Body of pancreas (tissue), 4 donors: Measurements from ENCODE around the gene ZBTB16. TPM values are rescaled to one million over a fixed set of nuclear protein-coding genes. Genes with fewer than 3 reads are reported as not detected.

ENCODE experiments used
- ATAC-seq: fragments of 150-250 bp; one replicate; pipeline ENCODE4 v1.9.1; 2016
- DNase-seq, 4 donors: peaks; one replicate each; pipeline ENCODE4 v3.0.0-alpha.2; 2019
- H3K27ac ChIP-seq, 4 donors: fragments of 200-600 bp; sonication (generic); 1 replicate in 3 of 4; 2 replicates in 1 of 4; pipeline versions ENCODE4 v1.5.1 to v1.6.1; 2016 to 2019; ENCODE audit warnings: mild to moderate bottlenecking in 1 of 4, mixed read lengths in 1 of 4, moderate library complexity in 1 of 4
- H3K27me3 ChIP-seq, 2 donors: fragments of 200-600 bp; sonication (generic); one replicate each; pipeline ENCODE4 v1.6.0; 2016; ENCODE audit warnings: mild to moderate bottlenecking in 1 of 2
- H3K36me3 ChIP-seq, 2 donors: fragments of 200-600 bp; sonication (generic); replicated peaks in 1 of 2; 2 replicates each; pipeline ENCODE4 v1.5.1; 2016; ENCODE audit warnings: low read depth in 2 of 2; ENCODE audit not compliant: insufficient read depth in 1 of 2
- H3K4me1 ChIP-seq: fragments of 200-600 bp; sonication (generic); one replicate; pipeline ENCODE4 v1.6.0; 2016
- H3K4me3 ChIP-seq, 2 donors: fragments of 200-600 bp; sonication (generic); 1 replicate in 1 of 2; 2 replicates in 1 of 2; pipeline ENCODE4 v1.5.1; 2016 to 2019
- H3K9me3 ChIP-seq, 3 donors: fragments of 200-600 bp; sonication (generic); 1 replicate in 2 of 3; 2 replicates in 1 of 3; pipeline ENCODE4 v1.5.1; 2016
- POLR2A ChIP-seq, 3 donors: fragments of 450-650 bp; IDR thresholded peaks; one replicate each; pipeline ENCODE4 v1.6.1; 2016; ENCODE audit warnings: antibody characterized with exemption in 3 of 3, mild to moderate bottlenecking in 2 of 3
- WGBS, 2 donors: methylation state at CpG; one replicate each; pipeline ENCODE4 v1.1.5; 2017; 5-methylcytosine and 5-hydroxymethylcytosine counted together
- intact Hi-C: fragments of 100-400 bp; cut with DNase I; formaldehyde crosslinking; loops from one replicate; pipeline ENCODE4 v1.15.1; 2023
- total RNA-seq, 2 donors: library from RNA; depleted of rRNA; stranded (reverse); fragments of >200 nt; gene quantifications; one replicate each; pipeline ENCODE4 v1.1.0, GENCODE V29; 2016
- TF ChIP-seq, protein P1 (sequence below), 7 experiments: fragments of 450-650 bp in 4 of 7; fragments of 200-600 bp in 3 of 7; sonication (generic) in 3 of 7; IDR thresholded peaks; one replicate each; pipeline ENCODE4 v1.5.1; 2016 to 2019; ENCODE audit warnings: antibody characterized with exemption in 7 of 7

The ZBTB16 gene
- total RNA-seq, 2 donors from 2014 or later: 96.5 to 150 TPM

DNA sequence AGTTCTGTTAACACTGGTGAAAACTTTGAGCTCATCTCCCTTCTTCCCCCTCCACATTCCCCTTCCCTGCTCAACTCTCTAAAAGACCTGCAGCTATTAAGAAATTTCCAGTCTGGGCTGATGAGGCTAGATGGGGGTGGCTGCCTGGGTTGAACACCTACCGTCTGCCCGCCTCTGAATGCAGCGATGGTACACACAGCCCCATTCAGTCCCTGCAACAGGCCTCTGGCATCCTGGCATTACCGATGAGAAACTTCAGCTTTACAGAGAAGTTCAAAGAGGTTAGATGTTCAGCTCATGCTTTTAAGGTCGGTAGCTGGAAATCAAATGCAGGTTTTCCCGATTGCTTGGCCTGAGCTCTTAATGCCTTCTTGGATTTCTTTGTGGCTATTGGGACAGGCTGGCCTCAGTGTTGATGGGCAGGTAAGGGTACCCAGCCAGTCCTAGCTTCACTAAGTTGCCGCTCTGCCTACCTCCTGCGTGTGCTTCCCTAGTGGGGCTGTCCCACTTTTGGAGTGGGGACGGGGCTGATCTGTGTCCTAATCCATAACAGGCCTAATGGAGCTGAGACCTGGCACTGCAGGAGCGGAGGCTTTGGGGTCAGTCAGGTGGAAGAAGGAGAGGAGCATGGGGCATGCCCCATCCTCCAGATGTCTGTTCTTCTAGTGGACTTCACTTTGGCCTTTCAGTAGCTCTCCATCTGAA, 49.1 kb downstream of the ZBTB16 start:
- Histone ChIP-seq H3K27ac (peak overlapping the region in 2 of 4 donors; percentile 4 to 80), H3K4me1 (peaks cover 95% of the 10 kb centered on the region), H3K36me3 (peaks cover 0 to 2% of the 10 kb centered on the region in 2 donors), H3K4me3 (no peak overlapping the region), H3K27me3 (no peaks in the 10 kb centered on the region), H3K9me3 (no peaks in the 10 kb centered on the region)
- WGBS, 2 donors: 92 to 95% methylated on average over 10 of the region's 10 CpGs
- TF ChIP-seq, protein P1, sequence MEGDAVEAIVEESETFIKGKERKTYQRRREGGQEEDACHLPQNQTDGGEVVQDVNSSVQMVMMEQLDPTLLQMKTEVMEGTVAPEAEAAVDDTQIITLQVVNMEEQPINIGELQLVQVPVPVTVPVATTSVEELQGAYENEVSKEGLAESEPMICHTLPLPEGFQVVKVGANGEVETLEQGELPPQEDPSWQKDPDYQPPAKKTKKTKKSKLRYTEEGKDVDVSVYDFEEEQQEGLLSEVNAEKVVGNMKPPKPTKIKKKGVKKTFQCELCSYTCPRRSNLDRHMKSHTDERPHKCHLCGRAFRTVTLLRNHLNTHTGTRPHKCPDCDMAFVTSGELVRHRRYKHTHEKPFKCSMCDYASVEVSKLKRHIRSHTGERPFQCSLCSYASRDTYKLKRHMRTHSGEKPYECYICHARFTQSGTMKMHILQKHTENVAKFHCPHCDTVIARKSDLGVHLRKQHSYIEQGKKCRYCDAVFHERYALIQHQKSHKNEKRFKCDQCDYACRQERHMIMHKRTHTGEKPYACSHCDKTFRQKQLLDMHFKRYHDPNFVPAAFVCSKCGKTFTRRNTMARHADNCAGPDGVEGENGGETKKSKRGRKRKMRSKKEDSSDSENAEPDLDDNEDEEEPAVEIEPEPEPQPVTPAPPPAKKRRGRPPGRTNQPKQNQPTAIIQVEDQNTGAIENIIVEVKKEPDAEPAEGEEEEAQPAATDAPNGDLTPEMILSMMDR (IDR thresholded peaks at IDR 0.05): no peak
- no peak for TF ChIP-seq POLR2A (IDR thresholded peaks at IDR 0.05)
- intact Hi-C loops: no loop called here
- DNase-seq: no peak
- ATAC-seq: no peak

DNA sequence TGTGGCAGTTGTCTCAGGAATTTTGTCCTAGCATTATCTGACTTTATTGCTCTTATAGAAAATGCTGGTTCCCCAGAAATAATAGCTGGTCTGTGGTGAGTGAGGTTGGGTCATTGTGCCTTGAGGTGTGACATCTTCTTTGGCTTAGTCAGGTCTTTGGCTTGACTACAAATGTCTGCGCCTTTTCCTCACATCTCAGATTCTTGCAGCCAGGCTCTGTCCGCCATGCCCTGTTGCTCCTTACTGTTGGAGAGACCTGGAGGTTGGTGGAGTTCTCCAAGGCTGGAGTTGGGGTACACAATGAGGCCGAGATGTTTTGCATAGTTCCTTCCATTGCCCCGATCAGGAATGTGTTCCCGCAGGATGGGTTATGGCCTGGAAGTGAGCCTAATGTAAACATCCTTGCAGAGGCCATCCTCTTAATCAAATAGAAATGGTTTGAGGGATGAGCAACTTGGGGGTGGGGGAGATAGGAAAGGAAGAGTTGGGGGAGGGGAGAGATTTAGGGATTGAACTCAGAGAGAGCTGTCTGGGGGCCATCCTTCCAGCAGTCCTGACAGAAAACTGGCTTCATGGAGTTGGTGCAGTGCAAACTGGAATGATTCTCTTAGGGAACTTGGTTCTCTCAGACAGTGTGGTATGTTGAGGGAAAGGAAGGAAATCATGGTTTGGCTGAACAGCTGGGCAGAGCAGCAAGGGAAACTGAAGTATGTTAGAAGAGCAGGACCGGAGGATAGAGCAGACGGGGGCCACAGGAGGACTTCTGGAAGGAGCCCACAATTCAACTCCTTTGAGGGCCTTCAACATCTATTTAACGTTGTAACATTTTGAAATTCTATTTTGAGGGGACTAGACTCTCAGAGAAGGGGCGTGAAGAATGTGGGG, 49.9 kb downstream of the ZBTB16 start:
- intact Hi-C loops: no loop called here
- peaks cover 95% of the 10 kb centered on the region for H3K4me1 ChIP-seq
- TF ChIP-seq POLR2A (IDR thresholded peaks at IDR 0.05): no peak
- TF ChIP-seq, protein P1 (IDR thresholded peaks at IDR 0.05): no peak
- 78 to 93% methylated on average over 9 of the region's 9 CpGs for WGBS, 2 donors
- peak overlapping the region; percentile 47 to 81 (median 72) for H3K27ac ChIP-seq
- no peak for ATAC-seq
- H3K4me3 ChIP-seq: no peak overlapping the region
- peaks cover 0 to 2% of the 10 kb centered on the region in 2 donors for H3K36me3 ChIP-seq
- peak in 1 of 4 donors; percentile 4 for DNase-seq
- no peaks in the 10 kb centered on the region for H3K9me3 ChIP-seq
- H3K27me3 ChIP-seq: no peaks in the 10 kb centered on the region

DNA sequence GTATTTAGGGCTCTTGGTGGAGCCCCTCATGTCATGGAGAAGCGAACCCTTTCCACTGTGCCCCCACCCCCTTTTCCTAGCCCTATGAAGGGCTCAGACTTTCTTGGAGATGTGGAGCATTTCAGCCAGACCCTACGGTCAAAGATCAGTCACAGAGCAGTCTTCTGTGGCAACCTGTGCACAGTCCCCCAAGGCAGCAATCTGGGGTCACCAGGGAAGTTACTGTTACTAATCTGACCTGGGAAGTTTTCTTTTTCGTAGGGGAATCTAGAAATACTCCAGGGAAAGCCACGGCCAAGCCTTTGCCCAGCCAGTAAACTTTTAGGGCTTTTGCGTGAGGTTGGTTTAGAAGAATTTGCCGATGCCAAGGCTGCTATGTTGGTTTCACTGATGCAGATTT, 50.6 kb downstream of the ZBTB16 start:
- intact Hi-C loops: no loop called here
- Histone ChIP-seq H3K27me3 (no peaks in the 10 kb centered on the region), H3K4me1 (peaks cover 95% of the 10 kb centered on the region), H3K9me3 (no peaks in the 10 kb centered on the region), H3K36me3 (peaks cover 0 to 2% of the 10 kb centered on the region in 2 donors), H3K27ac (peak overlapping the region; percentile 47 to 81 (median 72)), H3K4me3 (no peak overlapping the region)
- ATAC-seq (no peak), DNase-seq (peak in 1 of 4 donors; percentile 4)
- 85 to 89% methylated on average over 5 to 6 of the region's 6 CpGs for WGBS, 2 donors
- no peak for TF ChIP-seq POLR2A (IDR thresholded peaks at IDR 0.05)
- TF ChIP-seq, protein P1 (IDR thresholded peaks at IDR 0.05): no peak

DNA sequence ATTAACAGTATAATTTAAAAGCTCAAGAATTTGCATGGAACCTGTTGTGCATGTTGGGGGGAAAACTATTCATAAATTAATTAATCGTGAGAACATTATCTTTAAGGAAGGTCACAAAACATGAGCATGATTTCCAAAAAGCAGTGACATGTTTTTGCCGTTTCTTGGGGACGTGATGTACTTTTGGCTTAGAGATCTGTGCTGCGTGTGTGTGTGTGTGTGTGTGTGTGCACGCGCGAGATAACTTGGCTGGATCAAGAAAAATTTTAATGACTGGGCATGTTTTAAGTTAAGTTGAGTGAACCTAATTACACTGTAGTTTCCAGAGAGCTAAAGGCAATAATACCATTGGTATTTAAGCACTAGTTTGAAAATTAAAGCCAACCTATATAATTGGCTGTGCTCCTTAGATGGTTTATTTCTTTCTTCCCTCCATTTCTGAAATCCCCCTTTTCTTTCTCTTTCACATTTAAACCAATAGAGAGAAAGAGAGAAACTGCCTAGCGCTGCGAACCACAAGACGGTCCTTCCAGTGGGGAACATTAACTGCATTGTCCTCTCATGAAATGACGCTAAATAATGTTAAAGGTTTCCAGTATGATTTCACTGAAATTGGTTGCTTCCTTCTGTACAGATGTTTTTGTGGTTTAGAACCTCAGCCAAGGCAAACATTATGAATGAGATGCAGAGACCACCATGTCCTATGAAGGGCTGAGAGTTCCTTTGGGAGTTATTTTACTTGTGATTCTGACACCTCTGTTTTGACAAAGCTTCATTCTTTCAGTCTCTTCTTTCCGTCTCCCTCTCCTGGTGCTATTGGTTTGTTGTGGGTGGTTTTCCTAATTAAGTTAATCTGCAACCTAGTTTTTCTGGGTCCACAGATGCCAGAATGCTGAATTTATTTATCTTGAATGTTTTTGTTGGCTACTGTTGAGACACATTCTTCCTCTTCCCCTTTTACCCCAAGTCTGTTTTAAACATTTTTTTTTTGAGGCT, 51.7 kb downstream of the ZBTB16 start:
- H3K4me1 ChIP-seq: peaks cover 96% of the 10 kb centered on the region

More for the DNA sequence above, 51.7 kb downstream of the ZBTB16 start:
- 23% methylated on average over 12 of the region's 12 CpGs for WGBS, 2 donors
- no peaks in the 10 kb centered on the region for H3K36me3 ChIP-seq
- DNase-seq: peak; percentile 38 to 81 (median 73)
- intact Hi-C loops: no loop called here
- no peaks in the 10 kb centered on the region for H3K9me3 ChIP-seq
- peak; percentile 78 for ATAC-seq
- TF ChIP-seq POLR2A (IDR thresholded peaks at IDR 0.05): peak in 1 of 3 donors; percentile 15
- TF ChIP-seq, protein P1 (IDR thresholded peaks at IDR 0.05): peak in 2 of 7 experiments; percentile 2 to 12
- no peaks in the 10 kb centered on the region for H3K27me3 ChIP-seq
- no peak overlapping the region for H3K4me3 ChIP-seq
- H3K27ac ChIP-seq: peak overlapping the region; percentile 52 to 81 (median 72)
